Endothelial cell (in vitro differentiated cells): ENCODE measurements around the gene SIGLEC7. TPM values are rescaled to one million over a fixed set of nuclear protein-coding genes. Genes with fewer than 3 reads are reported as not detected.
"Not testable (repeated sequence)": the region's sequence is repeated elsewhere in the genome, so short reads cannot be mapped to it uniquely, and the experiment has no call there.

Experiments
- DNase-seq: peaks from one replicate; pipeline ENCODE4 v3.0.0; 2021; ENCODE audit warnings: low spot score
- H3K27ac Mint-ChIP-seq: one replicate; pipeline ENCODE4 v1.8.0; 2021; ENCODE audit warnings: mixed read lengths, inconsistent platforms; ENCODE audit not compliant: unreplicated experiment
- H3K27me3 Mint-ChIP-seq: one replicate; pipeline ENCODE4 v1.8.0; 2021; ENCODE audit warnings: mild to moderate bottlenecking, moderate library complexity, mixed read lengths, inconsistent platforms; ENCODE audit not compliant: unreplicated experiment
- H3K36me3 Mint-ChIP-seq: one replicate; pipeline ENCODE4 v1.8.0; 2021; ENCODE audit warnings: mild to moderate bottlenecking, low read depth, mixed read lengths, inconsistent platforms; ENCODE audit not compliant: unreplicated experiment
- H3K4me1 Mint-ChIP-seq: one replicate; pipeline ENCODE4 v1.8.0; 2021; ENCODE audit warnings: mild to moderate bottlenecking, mixed read lengths, inconsistent platforms; ENCODE audit not compliant: unreplicated experiment
- H3K4me3 Mint-ChIP-seq: one replicate; pipeline ENCODE4 v1.8.0; 2021; ENCODE audit warnings: mild to moderate bottlenecking, mixed read lengths, inconsistent platforms; ENCODE audit not compliant: unreplicated experiment
- H3K9me3 Mint-ChIP-seq: one replicate; pipeline ENCODE4 v1.8.0; 2021; ENCODE audit warnings: mixed read lengths, inconsistent platforms; ENCODE audit not compliant: unreplicated experiment
- CTCF ChIP-seq: fragments of 200-600 bp; sonication (generic); IDR thresholded peaks from one replicate; pipeline ENCODE4 v1.5.0; 2021; ENCODE audit warnings: antibody characterized with exemption; ENCODE audit not compliant: unreplicated experiment
- total RNA-seq: library from RNA; stranded (reverse); fragmentation: NEBNext Ultra II Directional; extraction: Animal tissue kit (Norgen Biotek cat#: 25700); gene quantifications from one replicate; pipeline ENCODE4 v1.2.1, GENCODE V29; 2021; ENCODE audit not compliant: unreplicated experiment

Gene SIGLEC7
- total RNA-seq, 1 donor from 2014 or later: not detected

DNA sequence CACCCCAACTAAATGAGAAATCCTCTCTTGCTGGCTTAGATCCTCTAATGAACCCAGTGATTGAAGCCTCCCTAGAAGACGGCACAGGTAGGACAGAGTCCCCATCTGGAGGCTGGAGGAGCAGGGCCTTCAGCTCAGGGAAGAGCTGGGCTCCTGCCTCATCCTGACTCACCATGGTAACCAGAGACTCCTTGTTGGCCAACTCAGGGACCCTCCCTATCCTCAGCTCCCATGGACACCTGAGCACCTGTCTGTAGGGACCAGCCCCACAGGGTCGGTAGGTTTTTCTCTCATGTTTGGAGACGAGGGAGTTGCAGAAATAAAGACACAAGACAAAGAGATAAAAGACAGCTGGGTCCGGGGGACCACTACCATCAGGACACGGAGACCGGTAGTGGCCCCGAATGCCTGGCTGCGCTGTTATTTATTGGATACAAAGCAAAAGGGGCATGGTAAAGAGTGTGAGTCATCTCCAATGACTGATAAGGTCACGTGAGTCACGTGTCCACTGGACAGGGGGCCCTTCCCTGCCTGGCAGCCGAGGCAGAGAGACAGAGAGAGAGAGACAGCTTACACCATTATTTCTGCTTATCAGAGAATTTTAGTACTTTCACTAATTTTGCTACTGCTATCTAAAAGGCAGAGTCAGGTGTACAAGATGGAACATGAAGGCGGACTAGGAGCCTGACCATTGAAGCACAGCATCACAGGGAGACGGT, 26.6 kb downstream of the SIGLEC7 start:
- no peak overlapping the region for H3K27ac Mint-ChIP-seq
- no peak overlapping the region for H3K4me3 Mint-ChIP-seq
- H3K27me3 Mint-ChIP-seq: no peaks in the 10 kb centered on the region
- DNase-seq: no peak
- H3K36me3 Mint-ChIP-seq: no peaks in the 10 kb centered on the region
- no peaks in the 10 kb centered on the region for H3K4me1 Mint-ChIP-seq
- no peaks in the 10 kb centered on the region for H3K9me3 Mint-ChIP-seq
- TF ChIP-seq CTCF: no peak

DNA sequence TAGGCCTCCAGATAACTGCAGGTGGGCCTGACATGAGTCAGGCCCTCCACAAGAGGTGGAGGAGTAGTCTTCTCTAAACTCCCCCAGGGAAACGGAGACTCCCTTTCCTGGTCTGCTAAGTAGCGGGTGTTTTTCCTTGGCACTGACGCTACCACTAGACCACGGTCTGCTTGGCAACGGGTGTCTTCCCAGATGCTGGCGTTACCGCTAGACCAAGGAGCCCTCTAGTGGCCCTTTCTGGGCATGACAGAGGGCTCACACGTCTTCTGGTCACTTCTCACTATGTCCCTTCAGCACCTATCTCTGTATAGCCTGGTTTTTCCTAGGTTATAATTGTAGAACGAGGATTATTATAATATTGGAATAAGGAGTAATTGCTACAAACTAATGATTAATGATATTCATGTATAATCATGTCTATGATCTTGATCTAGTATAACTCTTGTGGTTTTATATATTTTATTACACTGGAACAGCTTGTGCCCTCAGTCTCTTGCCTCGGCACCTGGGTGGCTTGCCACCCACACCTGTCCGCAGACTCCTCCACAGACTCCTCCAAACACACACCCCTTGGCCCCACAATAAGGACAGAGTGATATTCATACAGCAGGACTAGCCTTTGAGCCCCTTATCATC, 27.3 kb downstream of the SIGLEC7 start:
- H3K4me3 Mint-ChIP-seq, H3K27ac Mint-ChIP-seq, H3K4me1 Mint-ChIP-seq, H3K36me3 Mint-ChIP-seq, H3K9me3 Mint-ChIP-seq, H3K27me3 Mint-ChIP-seq: not testable (repeated sequence)
- TF ChIP-seq CTCF: peak; percentile 62
- DNase-seq: peak; percentile 80

DNA sequence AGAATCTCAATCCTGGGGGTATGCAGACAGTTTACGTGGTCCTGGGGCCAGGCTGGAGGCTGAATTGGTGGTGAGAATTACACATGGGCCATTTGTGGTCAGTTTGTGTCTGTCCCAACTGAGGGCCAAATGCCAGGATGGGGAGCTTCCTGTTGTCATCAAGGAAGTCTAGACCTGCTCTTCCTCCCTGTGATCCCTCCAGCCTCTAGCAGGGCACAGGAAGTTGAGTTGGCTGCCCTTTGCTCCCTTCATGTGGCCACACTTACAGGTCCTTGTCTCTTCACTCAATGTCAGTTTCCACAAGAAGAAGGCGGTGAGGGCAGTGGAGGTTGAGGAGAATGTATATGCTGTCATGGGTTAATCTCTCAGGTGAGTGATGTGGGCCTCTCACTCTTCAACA, 30.1 kb downstream of the SIGLEC7 start:
- H3K4me1 Mint-ChIP-seq: no peaks in the 10 kb centered on the region
- no peak for DNase-seq
- no peaks in the 10 kb centered on the region for H3K9me3 Mint-ChIP-seq
- no peak for TF ChIP-seq CTCF
- H3K4me3 Mint-ChIP-seq: no peak overlapping the region
- no peak overlapping the region for H3K27ac Mint-ChIP-seq
- H3K27me3 Mint-ChIP-seq: no peaks in the 10 kb centered on the region
- H3K36me3 Mint-ChIP-seq: no peaks in the 10 kb centered on the region

DNA sequence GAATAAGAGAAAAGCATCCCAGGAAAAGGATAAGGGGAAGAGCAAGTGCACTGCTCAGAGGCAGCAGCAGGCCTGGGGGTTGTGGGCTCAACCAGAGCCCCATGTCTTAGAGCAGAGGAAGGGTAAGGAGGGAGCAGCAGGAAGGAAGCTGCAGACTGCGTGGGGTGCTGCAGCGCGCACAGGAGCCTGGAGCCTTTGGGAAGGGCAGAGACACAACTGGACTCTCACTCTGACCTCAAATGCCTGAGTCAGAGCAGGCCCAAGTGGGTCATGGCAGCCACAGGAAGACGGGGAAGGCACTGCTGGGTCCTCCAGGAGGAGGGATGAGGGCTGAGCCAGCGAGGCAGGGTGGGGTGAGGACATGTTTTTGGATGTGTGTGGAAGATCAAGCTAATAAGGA, 31.6 kb downstream of the SIGLEC7 start:
- no peaks in the 10 kb centered on the region for H3K9me3 Mint-ChIP-seq
- DNase-seq: no peak
- H3K27me3 Mint-ChIP-seq: no peaks in the 10 kb centered on the region
- peaks cover 4% of the 10 kb centered on the region for H3K4me1 Mint-ChIP-seq
- no peak for TF ChIP-seq CTCF
- H3K27ac Mint-ChIP-seq: no peak overlapping the region
- no peak overlapping the region for H3K4me3 Mint-ChIP-seq
- H3K36me3 Mint-ChIP-seq: no peaks in the 10 kb centered on the region

DNA sequence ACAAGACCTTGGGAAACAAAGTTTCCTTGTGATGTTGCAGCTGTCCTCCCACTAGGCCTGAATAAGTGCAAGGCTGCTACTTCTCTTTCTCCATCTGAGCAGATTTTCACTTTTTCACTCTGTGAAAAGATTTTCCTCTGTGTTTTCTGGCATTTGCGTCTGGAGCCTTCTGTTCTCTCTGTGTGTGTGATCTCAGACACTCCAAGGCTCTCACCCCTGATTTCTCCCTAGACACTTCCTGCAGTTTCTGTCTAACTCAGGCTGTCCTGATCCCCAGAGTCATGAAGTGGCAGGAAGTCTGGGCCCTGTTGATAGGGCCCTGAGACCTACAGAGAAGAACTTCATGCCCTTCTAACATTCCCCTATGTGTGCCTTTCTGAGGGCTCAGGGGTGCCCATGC, 37.2 kb downstream of the SIGLEC7 start:
- peak; percentile 10 for DNase-seq
- H3K36me3 Mint-ChIP-seq: no peaks in the 10 kb centered on the region
- no peak for TF ChIP-seq CTCF
- no peaks in the 10 kb centered on the region for H3K9me3 Mint-ChIP-seq
- peak overlapping the region; percentile 61 for H3K27ac Mint-ChIP-seq
- H3K4me3 Mint-ChIP-seq: peak overlapping the region; percentile 13
- H3K27me3 Mint-ChIP-seq: peaks cover 3% of the 10 kb centered on the region
- H3K4me1 Mint-ChIP-seq: peaks cover 15% of the 10 kb centered on the region
